ENCODE measurements around the gene DECR2.

DNA sequence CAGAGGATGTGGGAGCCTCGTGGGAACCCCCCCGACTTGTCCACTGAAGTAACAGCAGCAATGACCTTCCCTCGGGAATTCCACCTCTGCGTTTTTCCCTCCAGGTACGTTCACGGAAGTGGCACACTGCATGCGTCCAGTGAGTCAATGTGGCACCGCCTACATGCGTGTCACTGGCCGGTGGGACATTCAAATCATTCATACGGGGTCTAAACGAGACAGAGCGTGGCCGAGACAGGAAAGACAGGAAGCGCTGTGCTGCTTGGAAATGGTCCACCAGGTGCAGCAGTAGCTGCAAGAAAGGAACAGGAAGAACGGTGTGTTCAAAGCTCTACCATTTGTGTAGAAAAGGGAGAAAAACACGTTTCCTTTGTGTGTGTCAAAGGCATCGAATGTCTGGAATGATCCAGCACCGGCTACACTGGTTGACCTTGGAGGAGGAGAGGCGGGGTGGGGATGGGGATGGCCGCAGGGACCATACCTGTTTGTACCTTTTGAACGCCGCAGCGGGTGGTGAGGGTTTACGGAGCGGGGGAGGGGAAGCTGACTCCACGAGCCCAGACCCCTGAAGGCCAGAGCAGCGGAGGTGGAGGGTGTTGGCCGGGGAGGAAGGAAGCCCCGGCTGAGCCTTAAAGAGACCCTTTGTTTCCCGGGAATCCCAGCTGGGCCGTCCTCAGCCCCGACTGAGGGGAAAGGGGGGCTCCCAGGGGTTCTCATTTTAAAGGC, 18.2 kb upstream of the DECR2 start:
- TF ChIP-seq CTCF (IDR thresholded peaks at IDR 0.05; ENCODE audit: insufficient read depth, low read length, poor library complexity, severe bottlenecking) (no peak), EZH2phosphoT487 (conservative IDR thresholded peaks at IDR 0.05; ENCODE audit: low read length) (no peak)

Data from SU-DHL-6 (cell line).